Measurements from ENCODE around the gene RHOB.

The RHOB gene

DNA sequence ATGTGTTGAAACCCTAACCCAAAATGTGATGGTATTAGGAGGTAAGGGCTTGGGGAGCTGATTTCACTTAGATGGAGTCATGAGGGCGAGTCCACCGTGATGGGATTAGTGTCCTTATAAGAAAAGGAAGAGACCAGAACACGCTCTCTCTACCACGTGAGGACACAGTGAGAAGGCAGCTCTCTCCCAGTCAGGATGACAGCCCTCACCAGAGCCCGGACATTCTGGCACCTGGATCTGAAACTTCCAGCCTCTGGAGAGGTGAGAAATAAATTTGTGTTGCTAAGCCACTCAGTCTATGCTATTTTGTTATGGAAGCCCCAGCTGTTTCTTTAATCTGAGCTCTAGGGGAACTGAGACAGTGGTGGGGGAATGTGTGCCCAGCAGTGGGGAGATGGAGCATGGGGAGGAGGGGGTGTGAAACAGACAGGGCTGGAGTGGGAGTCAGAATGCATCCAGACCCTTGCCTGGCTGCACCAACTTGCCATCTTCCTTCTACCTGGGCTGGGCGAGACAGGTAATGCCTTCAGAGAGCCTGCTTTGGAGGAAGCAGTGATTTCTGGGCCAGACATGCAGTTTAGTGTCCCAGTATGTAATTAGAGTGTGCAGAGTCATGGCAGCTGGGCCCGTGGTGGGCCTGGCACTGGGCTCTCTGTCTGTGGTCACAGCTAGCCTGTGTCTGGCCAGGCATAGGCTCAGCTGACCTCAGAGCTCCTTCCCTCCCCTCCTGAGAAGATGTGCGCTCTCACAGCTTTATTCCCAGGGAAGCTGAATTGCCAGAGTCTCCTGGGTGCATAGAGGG, 38.1 kb downstream of the RHOB start:
- in situ Hi-C loops (cut with HindIII; ENCODE audit: low sequenced_read_pairs): loop anchor here (5.0 kb wide), 1 partner anchor 103 kb away; no protein-coding TSS in a partner anchor
- DNase-seq (ENCODE audit: low read depth): no peak
- H3K4me3 ChIP-seq (ENCODE audit: low read depth, low read length): no peak overlapping the region
- TF ChIP-seq, protein P1, sequence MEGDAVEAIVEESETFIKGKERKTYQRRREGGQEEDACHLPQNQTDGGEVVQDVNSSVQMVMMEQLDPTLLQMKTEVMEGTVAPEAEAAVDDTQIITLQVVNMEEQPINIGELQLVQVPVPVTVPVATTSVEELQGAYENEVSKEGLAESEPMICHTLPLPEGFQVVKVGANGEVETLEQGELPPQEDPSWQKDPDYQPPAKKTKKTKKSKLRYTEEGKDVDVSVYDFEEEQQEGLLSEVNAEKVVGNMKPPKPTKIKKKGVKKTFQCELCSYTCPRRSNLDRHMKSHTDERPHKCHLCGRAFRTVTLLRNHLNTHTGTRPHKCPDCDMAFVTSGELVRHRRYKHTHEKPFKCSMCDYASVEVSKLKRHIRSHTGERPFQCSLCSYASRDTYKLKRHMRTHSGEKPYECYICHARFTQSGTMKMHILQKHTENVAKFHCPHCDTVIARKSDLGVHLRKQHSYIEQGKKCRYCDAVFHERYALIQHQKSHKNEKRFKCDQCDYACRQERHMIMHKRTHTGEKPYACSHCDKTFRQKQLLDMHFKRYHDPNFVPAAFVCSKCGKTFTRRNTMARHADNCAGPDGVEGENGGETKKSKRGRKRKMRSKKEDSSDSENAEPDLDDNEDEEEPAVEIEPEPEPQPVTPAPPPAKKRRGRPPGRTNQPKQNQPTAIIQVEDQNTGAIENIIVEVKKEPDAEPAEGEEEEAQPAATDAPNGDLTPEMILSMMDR (IDR thresholded peaks at IDR 0.05; ENCODE audit: low read depth, low read length, missing control alignments): no peak

DNA sequence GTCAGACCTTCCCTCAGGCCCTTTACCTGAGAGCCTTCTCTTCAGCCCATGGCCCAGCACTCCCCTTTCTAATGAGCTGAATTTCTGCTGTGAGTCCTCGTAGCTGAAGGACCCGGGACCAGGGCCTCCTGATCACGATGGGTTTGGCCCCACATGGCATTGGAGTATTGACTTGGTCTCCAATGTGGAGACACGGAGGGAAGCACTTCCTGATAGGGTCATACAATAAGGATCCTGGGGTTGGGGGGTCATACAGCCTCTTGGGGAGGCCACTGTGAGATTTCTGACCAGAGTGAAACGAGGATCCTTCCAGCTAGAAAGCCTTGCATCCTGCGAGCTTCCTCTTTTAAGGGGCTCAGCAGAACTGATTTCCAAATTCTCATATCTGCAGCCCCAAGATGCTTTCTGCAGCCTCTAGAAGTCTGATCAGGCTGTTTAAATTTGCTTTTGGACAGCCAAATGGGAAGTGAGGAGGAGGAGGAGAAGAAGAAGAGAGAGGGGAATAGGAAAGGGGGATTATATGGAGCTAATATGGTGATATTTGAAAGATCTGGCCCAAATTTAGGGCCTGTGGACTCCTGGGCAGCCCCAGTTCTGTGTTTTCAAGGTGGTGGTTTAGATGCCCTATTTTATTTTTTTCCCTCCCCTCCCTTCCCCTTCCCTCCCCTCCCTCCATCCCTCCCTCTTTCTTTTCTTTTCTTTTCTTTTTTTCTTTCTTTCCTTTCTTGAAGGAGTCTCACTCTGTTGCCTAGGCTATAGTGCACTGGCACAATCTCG, 38.9 kb downstream of the RHOB start:
- no peak overlapping the region for H3K4me3 ChIP-seq (ENCODE audit: low read depth, low read length)
- DNase-seq (ENCODE audit: low read depth): no peak
- TF ChIP-seq, protein P1 (IDR thresholded peaks at IDR 0.05; ENCODE audit: low read depth, low read length, missing control alignments): no peak
- in situ Hi-C loops (cut with HindIII; ENCODE audit: low sequenced_read_pairs): loop anchor here (5.0 kb wide), 1 partner anchor 103 kb away; no protein-coding TSS in a partner anchor

DNA sequence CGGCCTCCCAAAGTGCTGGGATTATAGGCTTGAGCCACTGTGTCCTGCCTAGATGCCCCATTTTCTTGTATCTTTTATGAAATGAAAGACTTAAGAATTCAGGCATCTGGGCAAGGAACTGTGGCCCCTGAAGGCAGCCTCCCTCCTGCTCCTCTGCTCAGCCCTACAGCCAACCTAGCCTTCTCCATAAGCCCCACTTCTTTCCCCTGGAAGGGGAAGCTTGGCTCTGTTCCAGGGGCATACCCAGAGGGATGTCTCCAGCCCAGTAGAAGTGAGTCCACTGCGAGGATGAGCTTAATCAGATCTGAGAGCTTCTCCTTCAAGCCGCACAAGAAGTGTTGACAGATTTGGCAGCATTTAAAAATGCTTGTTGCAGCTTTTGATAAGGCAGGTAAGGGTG, 39.7 kb downstream of the RHOB start:
- TF ChIP-seq, protein P1 (IDR thresholded peaks at IDR 0.05; ENCODE audit: low read depth, low read length, missing control alignments): no peak
- H3K4me3 ChIP-seq (ENCODE audit: low read depth, low read length): no peak overlapping the region
- DNase-seq (ENCODE audit: low read depth): no peak
- in situ Hi-C loops (cut with HindIII; ENCODE audit: low sequenced_read_pairs): loop anchor here (5.0 kb wide), 1 partner anchor 104 kb away; no protein-coding TSS in a partner anchor

DNA sequence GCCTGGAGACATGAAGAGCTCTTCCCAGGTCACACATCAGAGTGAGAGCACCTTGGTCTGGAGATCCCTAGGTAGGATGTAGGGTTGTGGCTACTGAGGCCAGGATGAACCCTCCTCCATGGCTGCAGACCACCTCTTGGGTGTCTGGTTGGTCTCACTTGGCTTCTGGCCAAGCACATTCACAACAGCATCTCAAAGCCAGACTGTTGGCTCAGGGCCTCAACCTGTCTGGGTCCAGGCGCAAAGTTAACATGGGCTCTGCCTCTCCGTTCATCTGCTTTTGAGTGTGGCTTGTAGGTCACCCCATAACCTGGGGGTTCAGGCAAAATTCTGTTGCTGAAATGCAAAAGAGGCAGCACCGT, 40.1 kb downstream of the RHOB start:
- in situ Hi-C loops (cut with HindIII; ENCODE audit: low sequenced_read_pairs): loop anchor here (5.0 kb wide), 1 partner anchor 105 kb away; no protein-coding TSS in a partner anchor
- TF ChIP-seq, protein P1 (IDR thresholded peaks at IDR 0.05; ENCODE audit: low read depth, low read length, missing control alignments): no peak
- H3K4me3 ChIP-seq (ENCODE audit: low read depth, low read length): no peak overlapping the region
- DNase-seq (ENCODE audit: low read depth): no peak

DNA sequence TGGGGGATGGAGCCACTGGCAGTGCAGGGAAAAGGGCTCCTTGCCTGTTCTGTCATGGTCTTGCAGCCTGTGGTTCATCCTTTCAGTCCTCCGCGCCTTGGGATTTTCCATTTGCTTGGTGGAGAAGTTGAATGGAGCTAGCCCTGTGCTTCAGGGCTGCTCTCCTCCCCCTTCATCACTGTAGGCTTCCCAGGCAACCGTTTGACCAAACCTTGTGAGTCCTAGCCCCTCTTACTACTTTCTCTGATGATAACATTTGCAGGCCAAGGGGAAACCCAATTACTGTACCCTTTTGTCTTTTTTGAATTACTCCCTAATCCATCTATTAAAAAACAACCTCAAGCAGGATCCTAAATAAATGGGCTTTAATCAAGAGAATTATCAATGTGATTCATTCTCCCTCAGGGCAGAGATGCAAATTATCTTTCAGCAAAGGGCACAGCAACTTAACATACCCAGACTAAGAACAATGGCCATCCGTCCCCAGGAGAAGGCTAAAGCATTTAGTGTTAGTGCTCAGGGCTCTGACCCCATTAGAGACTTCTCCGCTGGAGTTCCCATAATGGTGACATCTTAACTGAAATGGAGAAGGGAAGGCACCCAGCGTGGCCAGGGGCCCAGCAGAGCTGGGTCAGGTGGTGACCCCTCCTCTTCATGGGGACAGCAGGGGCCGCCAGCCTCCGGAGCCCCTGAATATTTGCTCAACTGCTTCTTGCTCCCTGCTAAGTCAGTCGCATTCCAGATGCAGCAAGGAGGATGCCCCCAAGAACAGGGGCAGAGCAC, 40.7 kb downstream of the RHOB start:
- in situ Hi-C loops (cut with HindIII; ENCODE audit: low sequenced_read_pairs): loop anchor here (5.0 kb wide), 1 partner anchor 105 kb away; no protein-coding TSS in a partner anchor
- TF ChIP-seq, protein P1 (IDR thresholded peaks at IDR 0.05; ENCODE audit: low read depth, low read length, missing control alignments): no peak
- H3K4me3 ChIP-seq (ENCODE audit: low read depth, low read length): no peak overlapping the region
- no peak for DNase-seq (ENCODE audit: low read depth)

DNA sequence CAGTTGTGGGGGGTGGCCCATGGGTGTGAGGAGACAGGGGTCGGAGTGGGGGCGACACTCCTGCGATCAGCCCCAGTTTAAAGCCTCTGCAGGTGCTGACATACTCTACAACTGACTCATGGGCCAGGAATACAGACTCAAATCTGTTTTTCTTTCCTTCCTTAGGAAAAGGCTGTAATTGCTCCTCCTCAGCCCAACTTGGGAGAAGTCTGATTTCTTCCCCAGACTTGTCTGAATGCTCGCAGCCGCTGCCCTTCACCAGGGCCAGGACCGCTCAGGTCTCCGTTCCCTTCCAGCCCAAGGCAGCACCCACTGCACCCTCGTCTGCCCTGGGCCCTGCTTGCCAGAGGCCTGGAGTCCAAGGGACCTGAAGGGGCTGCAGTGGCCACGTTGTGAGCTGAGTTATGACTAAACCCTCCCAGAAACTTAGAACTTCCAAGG, 41.3 kb downstream of the RHOB start:
- in situ Hi-C loops (cut with HindIII; ENCODE audit: low sequenced_read_pairs): loop anchor here (5.0 kb wide), 1 partner anchor 106 kb away; no protein-coding TSS in a partner anchor
- H3K4me3 ChIP-seq (ENCODE audit: low read depth, low read length): no peak overlapping the region
- TF ChIP-seq, protein P1 (IDR thresholded peaks at IDR 0.05; ENCODE audit: low read depth, low read length, missing control alignments): no peak
- DNase-seq (ENCODE audit: low read depth): no peak
